Measurements from ENCODE around the gene NOTCH3.

DNA sequence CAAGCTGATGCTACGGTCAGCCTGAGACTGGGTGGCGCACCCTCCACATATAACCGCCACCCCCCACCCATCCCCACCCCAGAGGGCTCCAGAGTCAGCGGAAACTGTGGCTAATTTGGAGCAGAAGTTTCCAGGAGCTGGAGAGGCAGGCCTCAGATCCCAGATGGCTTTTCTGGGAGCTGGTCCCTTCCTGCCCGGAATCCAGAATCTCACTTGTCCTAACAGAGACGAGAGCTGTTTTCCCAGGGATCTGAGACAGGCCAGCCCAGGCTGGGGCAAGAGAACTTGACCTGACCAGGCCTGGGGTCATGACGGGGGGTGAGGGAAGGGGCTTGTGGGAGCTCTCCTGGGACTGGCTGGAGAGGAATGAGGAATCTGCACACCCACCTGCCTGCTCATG lies 25.0 kb upstream of the NOTCH3 start:
- TF ChIP-seq POLR2A (IDR thresholded peaks at IDR 0.05) (no peak), POLR2AphosphoS5 (IDR thresholded peaks at IDR 0.05) (no peak)
- TF ChIP-seq, protein P1, sequence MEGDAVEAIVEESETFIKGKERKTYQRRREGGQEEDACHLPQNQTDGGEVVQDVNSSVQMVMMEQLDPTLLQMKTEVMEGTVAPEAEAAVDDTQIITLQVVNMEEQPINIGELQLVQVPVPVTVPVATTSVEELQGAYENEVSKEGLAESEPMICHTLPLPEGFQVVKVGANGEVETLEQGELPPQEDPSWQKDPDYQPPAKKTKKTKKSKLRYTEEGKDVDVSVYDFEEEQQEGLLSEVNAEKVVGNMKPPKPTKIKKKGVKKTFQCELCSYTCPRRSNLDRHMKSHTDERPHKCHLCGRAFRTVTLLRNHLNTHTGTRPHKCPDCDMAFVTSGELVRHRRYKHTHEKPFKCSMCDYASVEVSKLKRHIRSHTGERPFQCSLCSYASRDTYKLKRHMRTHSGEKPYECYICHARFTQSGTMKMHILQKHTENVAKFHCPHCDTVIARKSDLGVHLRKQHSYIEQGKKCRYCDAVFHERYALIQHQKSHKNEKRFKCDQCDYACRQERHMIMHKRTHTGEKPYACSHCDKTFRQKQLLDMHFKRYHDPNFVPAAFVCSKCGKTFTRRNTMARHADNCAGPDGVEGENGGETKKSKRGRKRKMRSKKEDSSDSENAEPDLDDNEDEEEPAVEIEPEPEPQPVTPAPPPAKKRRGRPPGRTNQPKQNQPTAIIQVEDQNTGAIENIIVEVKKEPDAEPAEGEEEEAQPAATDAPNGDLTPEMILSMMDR (IDR thresholded peaks at IDR 0.05), result no peak
